B cell (primary cell): ENCODE data around the gene PLCD3. TPM values are rescaled to one million over a fixed set of nuclear protein-coding genes. Genes with fewer than 3 reads are reported as not detected.
A peak's percentile ranks its signal among the peaks of the same experiment; 100 is the strongest.

Experiments
- ATAC-seq: fragments of 200-7000 bp; cut with Tn5 transposase; one replicate; pipeline ENCODE4 v1.10.0; 2021; ENCODE audit warnings: low read depth, mild to moderate bottlenecking, moderate number of reproducible peaks, moderate library complexity
- CTCF ChIA-PET: fragments of 350-600 bp; sonication (Branson Sonifier 250); formaldehyde crosslinking; loops from one replicate; lab custom pipeline; 2021; ENCODE audit warnings: antibody characterized with exemption, inconsistent platforms; lab: Charles Lee
- POLR2A ChIA-PET: fragments of 350-600 bp; sonication (Branson Sonifier 250); formaldehyde crosslinking; loops from one replicate; lab custom pipeline; 2021; ENCODE audit warnings: antibody characterized with exemption; lab: Charles Lee
- DNase-seq: peaks from one replicate; pipeline ENCODE4 v3.0.0; 2013
- H2AFZ ChIP-seq: 2 replicates; pipeline ENCODE4 v1.6.1; 2012; ENCODE audit warnings: mild to moderate bottlenecking, low read depth, low read length; ENCODE audit not compliant: insufficient read depth, poor library complexity, severe bottlenecking
- H3K27ac ChIP-seq, 2 donors: 1 replicate in 1 of 2; 2 replicates in 1 of 2; pipeline ENCODE4 v1.5.1; 2012 to 2013; ENCODE audit warnings: low read length in 2 of 2, mild to moderate bottlenecking in 2 of 2, moderate library complexity in 1 of 2
- H3K27me3 ChIP-seq, 4 experiments: fragments of 200-600 bp in 1 of 4; sonication (generic) in 1 of 4; replicated peaks in 1 of 4; 1 replicate in 2 of 4; 2 replicates in 2 of 4; pipeline versions ENCODE4 v1.6.1 to v1.7.0; 2013 to 2016; ENCODE audit warnings: low read length in 3 of 4, mild to moderate bottlenecking in 2 of 4, mixed read lengths in 1 of 4, moderate library complexity in 1 of 4; ENCODE audit not compliant: insufficient read depth in 4 of 4, control insufficient read depth in 3 of 4; ENCODE audit errors: control extremely low read depth in 1 of 4
- H3K36me3 ChIP-seq, 2 experiments: replicated peaks in 1 of 2; 1 replicate in 1 of 2; 2 replicates in 1 of 2; pipeline versions ENCODE4 v1.6.1 to v1.7.1; 2013; ENCODE audit warnings: low read length in 1 of 2; ENCODE audit not compliant: insufficient read depth in 2 of 2, control insufficient read depth in 1 of 2; ENCODE audit errors: control extremely low read depth in 1 of 2, extremely low read depth in 1 of 2
- H3K4me1 ChIP-seq, 2 donors: fragments of 200-600 bp in 1 of 2; sonication (generic) in 1 of 2; 1 replicate in 1 of 2; 2 replicates in 1 of 2; pipeline versions ENCODE4 v1.5.1 to v1.6.1; 2013 to 2017; ENCODE audit warnings: low read length in 2 of 2; ENCODE audit not compliant: control insufficient read depth in 2 of 2, insufficient read depth in 2 of 2
- H3K4me2 ChIP-seq: replicated peaks from 2 replicates; pipeline ENCODE3; 2012; ENCODE audit warnings: mild to moderate bottlenecking, low read depth, low read length; ENCODE audit not compliant: poor library complexity, severe bottlenecking
- H3K4me3 ChIP-seq, 5 experiments: fragments of 200-600 bp in 1 of 5; sonication (generic) in 1 of 5; 1 replicate in 3 of 5; 2 replicates in 2 of 5; pipeline versions ENCODE4 v1.5.1 to v1.7.0; 2011 to 2016; ENCODE audit warnings: low read length in 4 of 5, mild to moderate bottlenecking in 4 of 5, low read depth in 2 of 5, control low read depth in 1 of 5, moderate library complexity in 1 of 5; ENCODE audit not compliant: insufficient read depth in 1 of 5; ENCODE audit errors: control extremely low read depth in 1 of 5, extremely low read depth in 1 of 5
- H3K79me2 ChIP-seq: fragments of 200-600 bp; sonication (generic); one replicate; pipeline ENCODE4 v1.6.0; 2016; ENCODE audit warnings: low read length; ENCODE audit not compliant: control insufficient read depth, insufficient read depth
- H3K9ac ChIP-seq: fragments of 200-600 bp; sonication (generic); 2 replicates; pipeline ENCODE4 v1.6.1; 2017; ENCODE audit warnings: mild to moderate bottlenecking, low read length, moderate library complexity
- H3K9me3 ChIP-seq, 3 donors: one replicate each; pipeline versions ENCODE4 v1.6.1 to v1.7.1; 2013; ENCODE audit warnings: low read length in 2 of 3; ENCODE audit not compliant: control insufficient read depth in 2 of 3, insufficient read depth in 1 of 3; ENCODE audit errors: control extremely low read depth in 1 of 3
- H4K20me1 ChIP-seq: 2 replicates; pipeline ENCODE4 v1.6.0; 2012; ENCODE audit warnings: mild to moderate bottlenecking, low read length; ENCODE audit not compliant: insufficient read depth, control insufficient read depth, poor library complexity, severe bottlenecking
- H3K27ac Mint-ChIP-seq: one replicate; pipeline ENCODE4 v1.8.0; 2021; ENCODE audit warnings: mixed read lengths
- H3K27me3 Mint-ChIP-seq: one replicate; pipeline ENCODE4 v1.8.0; 2021; ENCODE audit warnings: mixed read lengths
- H3K4me1 Mint-ChIP-seq: one replicate; pipeline ENCODE4 v1.8.0; 2021; ENCODE audit warnings: mixed read lengths
- H3K4me3 Mint-ChIP-seq: one replicate; pipeline ENCODE4 v1.8.0; 2021; ENCODE audit warnings: mixed read lengths
- H3K9me3 Mint-ChIP-seq: one replicate; pipeline ENCODE4 v1.8.0; 2022; ENCODE audit warnings: mixed read lengths; ENCODE audit not compliant: insufficient read depth
- EZH2 ChIP-seq: IDR thresholded peaks from 2 replicates; pipeline ENCODE4 v1.6.1; 2012; ENCODE audit warnings: borderline replicate concordance, low read depth, mild to moderate bottlenecking, moderate library complexity, low read length; ENCODE audit not compliant: insufficient read depth, poor library complexity, severe bottlenecking
- WGBS: methylation state at CpG from one replicate; pipeline ENCODE4 v1.1.5; 2013; ENCODE audit warnings: missing lambda C conversion rate; ENCODE audit not compliant: insufficient coverage; 5-methylcytosine and 5-hydroxymethylcytosine counted together
- intact Hi-C: fragments of 100-400 bp; cut with micrococcal nuclease; formaldehyde crosslinking; loops from one replicate; pipeline ENCODE4 v1.10.0; 2022
- polyA plus RNA-seq: library from polyadenylated mRNA; depleted of rRNA; stranded (reverse); fragments of >200 nt; gene quantifications from 2 replicates; pipeline ENCODE4 v1.2.3, GENCODE V29; 2012
- total RNA-seq, 2 donors: library from RNA; stranded (reverse); fragments of 120-200 nt in 1 of 2; gene quantifications; 1 replicate in 1 of 2; 2 replicates in 1 of 2; pipeline versions ENCODE4 v1.2.3 to v1.2.4, GENCODE V29; 2013 to 2022
- TF ChIP-seq, protein P1 (sequence below): fragments of 200-600 bp; IDR thresholded peaks from one replicate; pipeline ENCODE4 v1.8.0; 2022; ENCODE audit warnings: antibody characterized with exemption, mild to moderate bottlenecking

The PLCD3 gene
- total and polyA plus RNA-seq, 2 donors (not counting 1 experiment from before 2014, with no cell fraction given): 0.54 to 2.2 TPM

DNA sequence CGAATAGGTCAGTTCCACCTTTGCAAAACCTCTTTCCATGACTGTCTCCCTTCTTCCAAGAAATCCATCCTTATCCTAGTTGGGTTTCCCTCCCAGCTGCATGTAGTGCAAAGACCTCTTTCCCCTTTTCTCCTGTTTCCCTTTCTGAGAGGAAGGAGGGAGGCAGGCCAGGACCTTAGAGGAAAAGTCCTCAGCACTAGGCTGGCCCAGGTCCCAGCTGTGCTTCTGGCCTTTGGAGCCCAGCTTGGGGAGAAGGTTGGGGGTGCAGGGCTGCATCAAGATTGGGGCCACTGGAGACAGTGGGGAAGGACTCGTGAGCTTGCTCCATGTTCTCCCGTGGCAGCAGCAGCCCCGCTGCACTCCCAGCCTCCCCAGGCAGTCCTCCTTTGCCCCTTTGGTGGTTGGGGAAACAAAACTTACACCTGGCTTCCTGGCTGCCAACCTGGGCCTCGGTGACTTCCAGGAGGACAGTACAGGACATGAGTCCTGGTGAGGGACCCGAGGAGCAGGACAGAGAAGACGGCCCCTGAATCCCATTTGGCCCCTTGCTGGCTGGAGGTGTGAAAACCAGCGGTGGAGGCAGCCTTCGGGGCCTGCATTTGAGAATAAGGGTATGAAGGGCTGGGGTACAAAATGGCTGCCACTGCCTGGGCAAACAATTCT is 29.8 kb upstream of the PLCD3 start:
- CTCF ChIA-PET: interaction anchor here (0.8 to 10.5 kb wide), 10 partner anchors 10 to 267 kb away, joined by 3 to 198 read pairs (median 4); partner anchors contain the start of genes ACBD4 and HEXIM1
- Histone ChIP-seq H3K27ac (no peak overlapping the region), H3K4me3 (peak overlapping the region; percentile 23 to 98 (median 57)), H3K4me1 (peaks cover 19 to 28% of the 10 kb centered on the region in 2 donors), H4K20me1 (no peaks in the 10 kb centered on the region), H3K9ac (peak overlapping the region; percentile 47), H2AFZ (peak overlapping the region; percentile 68), H3K27me3 (no peaks in the 10 kb centered on the region), H3K9me3 (no peaks in the 10 kb centered on the region), H3K4me2 (peak overlapping the region; percentile 82), H3K79me2 (peaks cover 48% of the 10 kb centered on the region), H3K36me3 (peaks cover 0 to 5% of the 10 kb centered on the region in 2 experiments)
- no peaks in the 10 kb centered on the region for H3K27me3 Mint-ChIP-seq
- H3K4me3 Mint-ChIP-seq: peak overlapping the region; percentile 95
- H3K27ac Mint-ChIP-seq: peak overlapping the region; percentile 97
- no peak for ATAC-seq
- intact Hi-C loops: no loop called here
- WGBS: 72% methylated on average over 9 of the region's 9 CpGs
- TF ChIP-seq EZH2: no peak
- TF ChIP-seq, protein P1, sequence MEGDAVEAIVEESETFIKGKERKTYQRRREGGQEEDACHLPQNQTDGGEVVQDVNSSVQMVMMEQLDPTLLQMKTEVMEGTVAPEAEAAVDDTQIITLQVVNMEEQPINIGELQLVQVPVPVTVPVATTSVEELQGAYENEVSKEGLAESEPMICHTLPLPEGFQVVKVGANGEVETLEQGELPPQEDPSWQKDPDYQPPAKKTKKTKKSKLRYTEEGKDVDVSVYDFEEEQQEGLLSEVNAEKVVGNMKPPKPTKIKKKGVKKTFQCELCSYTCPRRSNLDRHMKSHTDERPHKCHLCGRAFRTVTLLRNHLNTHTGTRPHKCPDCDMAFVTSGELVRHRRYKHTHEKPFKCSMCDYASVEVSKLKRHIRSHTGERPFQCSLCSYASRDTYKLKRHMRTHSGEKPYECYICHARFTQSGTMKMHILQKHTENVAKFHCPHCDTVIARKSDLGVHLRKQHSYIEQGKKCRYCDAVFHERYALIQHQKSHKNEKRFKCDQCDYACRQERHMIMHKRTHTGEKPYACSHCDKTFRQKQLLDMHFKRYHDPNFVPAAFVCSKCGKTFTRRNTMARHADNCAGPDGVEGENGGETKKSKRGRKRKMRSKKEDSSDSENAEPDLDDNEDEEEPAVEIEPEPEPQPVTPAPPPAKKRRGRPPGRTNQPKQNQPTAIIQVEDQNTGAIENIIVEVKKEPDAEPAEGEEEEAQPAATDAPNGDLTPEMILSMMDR: no peak
- H3K4me1 Mint-ChIP-seq: peaks cover 35% of the 10 kb centered on the region
- DNase-seq: no peak
- H3K9me3 Mint-ChIP-seq: no peaks in the 10 kb centered on the region
- POLR2A ChIA-PET: interaction anchor here (1.0 to 6.9 kb wide), 6 partner anchors 10 to 101 kb away, joined by 4 to 246 read pairs (median 12); partner anchors contain the start of genes ACBD4, HEXIM1 and NMT1
